GM21529 (cell line): ENCODE measurements around the gene SPACA6.
"Not testable (repeated sequence)": the region's sequence is repeated elsewhere in the genome, so short reads cannot be mapped to it uniquely, and the experiment has no call there.

Experiments
- ATAC-seq: cut with Tn5 transposase; IDR thresholded peaks from one replicate; pipeline ENCODE4 v1.9.1; 2021; ENCODE audit not compliant: unreplicated experiment

SPACA6 gene

GRCh38 chr19:51693260-51693659 lies at the start of gene SPACA6:
SPACA6 (plus strand) TSS chr19:51693330; CDS start chr19:51693527, 197 bp downstream.
- no peak for ATAC-seq

- ATAC-seq, result no peak
Measured at GRCh38 chr19:51644636-51645271, 48.4 kb upstream of the SPACA6 start.

DNA sequence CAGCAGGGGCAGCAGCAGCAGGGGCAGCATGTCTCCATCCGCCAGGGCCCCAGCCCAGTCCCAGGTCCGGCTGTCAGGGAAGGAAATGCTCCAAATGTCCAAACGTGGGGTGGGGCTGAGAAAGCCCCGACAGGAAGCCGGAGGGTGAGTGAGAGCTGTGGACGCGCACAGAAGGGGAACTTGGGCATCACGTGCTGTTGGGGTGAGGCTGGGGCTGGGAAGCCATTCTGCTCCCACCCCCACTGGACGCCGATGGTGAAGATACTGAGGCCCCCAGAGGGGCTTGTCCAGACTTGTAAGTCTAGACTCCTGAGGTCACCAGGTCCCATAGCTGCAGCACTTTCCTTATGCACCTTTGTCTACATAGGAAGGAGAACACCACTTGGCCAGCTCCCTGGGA lies 46.4 kb upstream of the SPACA6 start, which contains the start of gene SIGLEC14:
Gene SIGLEC14, minus strand, starts transcription at position 96 of the 400 bp plus-strand sequence. Its CDS starts 66 bp downstream, at position 30.
- ATAC-seq, result not testable (repeated sequence)

DNA sequence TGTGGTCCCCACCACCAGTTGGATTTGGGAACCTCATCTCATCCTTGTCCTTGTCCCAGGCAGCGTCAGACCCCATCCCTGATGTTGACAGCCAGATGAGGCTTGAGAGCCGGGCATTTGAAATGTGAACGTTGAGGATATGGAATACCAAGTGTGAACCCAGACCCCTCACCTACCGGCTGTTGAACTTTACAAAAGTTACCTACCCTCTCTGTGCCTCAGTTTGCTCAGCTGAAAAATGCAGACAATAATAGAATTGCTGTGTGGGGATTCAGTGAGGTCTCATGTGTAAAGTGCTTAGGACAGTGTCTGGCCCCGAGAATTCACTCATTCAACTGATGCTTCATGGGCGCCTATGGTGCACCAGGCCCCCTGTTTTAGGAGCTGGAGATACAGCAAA lies 45.8 kb upstream of the SPACA6 start:
- ATAC-seq, result no peak

GRCh38 chr19:51651216-51651846 lies 41.8 kb upstream of the SPACA6 start:
- no peak for ATAC-seq

- ATAC-seq, result no peak
Measured at GRCh38 chr19:51652266-51652665, 40.9 kb upstream of the SPACA6 start.

GRCh38 chr19:51653162-51653561 lies 40.0 kb upstream of the SPACA6 start:
- no peak for ATAC-seq

- ATAC-seq, result no peak
Measured at GRCh38 chr19:51654783-51655182, 38.3 kb upstream of the SPACA6 start.

DNA sequence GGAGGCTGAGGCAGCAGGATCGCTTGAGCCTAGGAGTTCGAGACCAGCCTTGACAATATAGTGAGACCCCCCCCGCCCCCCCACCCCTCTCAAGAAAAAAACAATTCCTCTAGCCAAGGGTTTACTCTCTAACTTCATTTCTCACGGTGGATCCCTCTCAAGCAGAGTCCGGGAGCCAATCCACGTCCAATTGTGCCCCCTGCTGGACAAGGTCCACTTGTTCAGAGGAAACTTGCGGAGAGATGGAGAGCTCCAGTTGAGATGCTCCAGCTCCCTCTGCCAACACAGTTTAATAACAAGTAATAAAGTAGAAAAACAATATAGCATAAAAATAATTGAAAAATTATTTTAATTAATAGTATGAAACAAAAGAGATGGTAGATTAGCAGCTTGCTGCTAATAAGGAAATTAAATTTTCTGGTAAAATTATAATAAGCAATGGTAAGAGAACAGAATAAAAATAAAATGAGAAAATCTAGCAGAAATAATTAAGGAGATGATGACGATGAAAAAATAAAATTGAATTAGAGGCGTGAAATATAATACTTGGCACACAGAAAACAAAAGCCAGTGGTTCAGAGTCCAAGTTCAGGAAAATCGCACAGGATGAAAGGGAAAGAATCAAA lies 32.0 kb upstream of the SPACA6 start:
- ATAC-seq, result no peak

DNA sequence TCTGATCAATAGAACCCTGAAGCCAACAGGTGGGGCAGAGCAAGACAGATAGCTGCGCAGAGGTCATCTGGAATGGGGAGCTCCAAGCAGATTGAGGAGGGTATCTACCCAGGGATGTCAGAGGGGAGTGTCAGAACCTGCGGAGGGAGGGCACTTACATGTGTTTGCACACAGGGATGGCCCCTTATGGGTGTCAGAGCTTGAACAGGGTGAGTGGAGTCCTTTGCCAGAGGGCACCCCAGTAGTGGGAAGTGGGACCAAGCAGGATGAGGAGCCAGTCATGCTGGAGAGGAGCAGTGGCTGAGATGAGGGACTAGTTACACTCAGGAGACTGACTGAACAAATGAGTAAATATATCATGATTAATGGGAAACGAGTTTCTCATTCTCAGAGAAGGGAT lies 29.5 kb upstream of the SPACA6 start:
- no peak for ATAC-seq

- ATAC-seq, result no peak
Measured at GRCh38 chr19:51664131-51664530, 29.0 kb upstream of the SPACA6 start.

DNA sequence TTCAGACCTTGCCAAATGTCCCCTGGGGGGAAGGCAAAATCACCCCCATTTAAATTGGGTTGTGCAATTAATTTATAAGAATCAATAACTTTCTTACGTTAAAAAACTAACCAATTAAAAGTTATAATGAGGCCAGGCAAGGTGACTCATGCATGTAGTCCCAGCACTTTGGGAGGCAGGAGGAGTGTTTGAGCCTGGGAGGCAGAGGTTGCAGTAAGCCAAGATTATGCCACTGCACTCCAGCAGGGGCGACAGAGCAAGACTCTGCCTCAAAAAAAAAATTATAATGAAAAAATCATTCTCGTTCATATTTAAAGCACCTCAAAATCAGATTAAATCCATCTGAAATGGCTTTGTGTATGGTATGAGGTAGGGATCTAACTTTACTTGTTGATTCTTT lies 28.1 kb upstream of the SPACA6 start:
- ATAC-seq, result no peak

DNA sequence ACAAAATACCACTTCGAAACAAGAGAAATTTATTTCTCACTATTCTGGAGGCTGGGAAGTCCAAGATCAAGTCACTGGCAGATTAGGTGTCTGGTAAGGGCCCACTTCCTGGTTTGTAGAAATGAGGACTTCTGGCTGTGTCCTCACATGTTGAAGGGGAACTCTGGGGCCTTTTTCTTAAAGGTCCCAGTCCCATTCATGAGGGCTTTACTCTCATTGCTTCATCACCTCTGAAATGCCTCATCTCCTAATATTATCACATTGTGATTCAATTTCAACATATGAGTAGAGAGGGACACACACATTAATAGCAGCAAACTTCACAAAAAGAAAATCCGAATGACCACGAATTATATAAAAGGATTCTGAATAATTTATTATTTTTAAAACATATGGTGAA lies 24.9 kb upstream of the SPACA6 start:
- no peak for ATAC-seq

DNA sequence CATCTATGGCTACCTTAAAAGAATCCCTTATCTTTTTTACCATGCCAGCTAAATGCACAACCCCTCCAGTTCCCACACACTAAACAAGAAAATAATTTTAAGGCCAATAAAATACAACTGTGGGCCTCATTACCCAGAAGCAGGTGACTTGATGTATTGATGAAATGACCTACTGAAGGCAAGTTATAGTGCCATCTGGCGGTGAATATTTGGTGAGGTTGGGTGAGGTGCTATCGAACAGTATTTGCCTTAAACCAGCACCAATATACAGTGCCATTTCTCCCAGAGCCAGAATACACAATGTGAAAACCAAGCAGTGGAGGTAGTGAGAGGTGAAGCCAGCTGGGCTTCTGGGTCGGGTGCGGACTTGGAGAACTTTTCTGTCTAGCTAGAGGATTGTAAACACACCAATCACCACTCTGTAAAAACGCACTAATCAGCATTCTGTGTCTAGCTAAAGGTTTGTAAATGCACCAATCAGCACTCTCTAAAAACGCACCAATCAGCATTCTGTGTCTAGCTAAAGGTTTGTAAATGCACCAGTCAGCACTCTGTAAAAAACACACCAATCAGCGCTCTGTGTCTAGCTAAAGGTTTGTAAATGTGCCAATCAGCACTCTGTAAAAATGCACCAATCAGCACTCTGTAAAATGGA lies 17.1 kb upstream of the SPACA6 start:
- not testable (repeated sequence) for ATAC-seq

- no peak for ATAC-seq
Measured at GRCh38 chr19:51676566-51677083, 16.5 kb upstream of the SPACA6 start.

- no peak for ATAC-seq
Measured at GRCh38 chr19:51680474-51680873, 12.7 kb upstream of the SPACA6 start.

DNA sequence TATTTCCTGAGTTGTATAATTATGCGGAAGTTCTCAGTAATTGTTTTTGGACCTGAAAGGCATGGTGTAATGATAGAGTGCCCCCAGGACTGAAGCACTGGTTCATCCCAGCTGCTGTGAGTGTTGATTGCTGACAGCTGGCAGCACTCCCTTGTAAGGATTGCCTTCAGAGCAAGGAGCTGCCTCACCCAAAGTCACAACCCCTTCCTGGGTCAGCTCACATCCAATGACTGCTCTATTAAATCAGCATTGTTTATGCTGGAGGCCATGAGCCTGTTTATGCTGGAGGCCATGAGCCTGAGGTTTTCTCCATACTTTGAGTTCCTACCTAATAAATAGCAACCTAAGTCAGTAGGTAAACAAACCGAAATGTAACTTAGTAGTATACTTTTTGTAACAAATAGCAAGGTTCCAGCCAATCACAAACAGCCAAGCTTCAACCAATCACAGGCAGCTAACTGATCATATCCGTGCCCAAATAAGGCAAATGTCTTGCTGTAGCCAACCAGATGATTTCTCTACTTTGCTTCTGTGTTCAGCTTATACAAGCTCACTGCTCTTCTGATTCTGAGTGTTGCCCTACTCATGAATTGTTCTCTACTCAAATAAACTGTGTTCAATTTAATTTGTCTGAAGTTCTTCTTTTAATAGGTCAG lies 11.7 kb upstream of the SPACA6 start:
- no peak for ATAC-seq

GRCh38 chr19:51686171-51686570 lies 7.0 kb upstream of the SPACA6 start:
- ATAC-seq, result no peak

DNA sequence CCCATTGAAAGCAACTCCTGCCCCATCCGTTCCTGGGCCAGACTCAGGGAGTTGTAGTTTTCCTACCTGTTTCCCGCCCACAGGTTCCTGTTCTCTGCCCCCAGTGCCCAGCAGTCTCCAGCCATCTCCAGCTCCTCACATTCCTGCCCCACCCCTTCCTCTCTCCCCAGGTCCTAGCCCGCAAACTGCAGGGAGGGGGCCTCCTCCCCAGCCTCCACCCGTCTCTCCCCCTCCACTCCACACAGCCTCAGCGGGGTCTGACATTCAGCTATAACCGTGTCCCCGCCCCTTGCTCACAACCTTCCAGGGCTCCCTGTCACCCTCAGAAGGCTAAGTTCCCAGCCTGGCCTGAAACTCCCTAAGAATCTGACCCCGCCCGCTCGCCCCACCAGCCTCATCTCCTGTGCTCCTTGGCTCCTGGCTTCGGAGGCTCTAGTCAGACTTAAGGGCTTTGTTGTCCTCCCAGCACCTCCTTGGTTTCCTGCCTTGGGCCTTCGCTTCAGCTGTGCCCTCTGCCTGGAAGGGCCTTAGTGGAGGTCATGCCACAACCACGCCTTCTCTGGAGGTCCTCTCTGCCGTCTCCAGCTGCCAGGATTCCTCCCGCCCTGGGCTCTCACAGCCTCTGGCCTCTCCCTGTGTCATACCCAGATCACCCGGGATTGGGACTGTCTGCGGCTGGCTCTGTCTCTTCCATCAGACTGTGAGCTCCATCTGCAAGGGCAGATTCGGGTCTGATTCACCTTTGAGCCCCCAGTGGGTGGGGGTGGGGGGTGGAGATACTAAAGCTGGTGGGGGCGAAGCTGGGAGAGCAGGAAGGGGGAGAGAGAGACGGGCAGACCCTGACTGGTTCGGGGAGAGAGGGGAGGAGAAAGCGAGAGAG lies 5.1 kb upstream of the SPACA6 start:
- ATAC-seq, result no peak
